ENCODE measurements around the gene GSC. TPM values are rescaled to one million over a fixed set of nuclear protein-coding genes. Genes with fewer than 3 reads are reported as not detected.
A peak's percentile ranks its signal among the peaks of the same experiment; 100 is the strongest.

Gene GSC
- total RNA-seq, 1 experiment from 2014 or later = not detected

GRCh38 chr14:94771158-94771905 is 1.4 kb upstream of the GSC start:
- peaks cover 6% of the 10 kb centered on the region for H3K36me3 Mint-ChIP-seq (ENCODE audit: insufficient read depth, unreplicated experiment)
- no TSS peak for BruUV-seq (replicated peaks)
- CTCF ChIA-PET = no interaction called here
- no peaks in the 10 kb centered on the region for H3K9me3 Mint-ChIP-seq (ENCODE audit: low read depth, unreplicated experiment)
- peaks cover 97% of the 10 kb centered on the region for H3K27me3 Mint-ChIP-seq (ENCODE audit: unreplicated experiment)
- peak overlapping the region; percentile 74 for H3K4me3 Mint-ChIP-seq (ENCODE audit: low read depth, unreplicated experiment)
- H3K27ac Mint-ChIP-seq (ENCODE audit: unreplicated experiment) = no peak overlapping the region
- DNase-seq = no peak
- H3K4me1 Mint-ChIP-seq (ENCODE audit: low read depth, unreplicated experiment) = peaks cover 14% of the 10 kb centered on the region
- intact Hi-C loops (cut with micrococcal nuclease; ENCODE audit: unreplicated experiment) = no loop called here
- TF ChIP-seq CTCF (IDR thresholded peaks at IDR 0.05; ENCODE audit: unreplicated experiment) = no peak

- intact Hi-C loops (cut with micrococcal nuclease; ENCODE audit: unreplicated experiment) = no loop called here
- Mint-ChIP-seq H3K27me3 (ENCODE audit: unreplicated experiment) (peaks cover 94% of the 10 kb centered on the region), H3K4me3 (ENCODE audit: low read depth, unreplicated experiment) (peak overlapping the region; percentile 74), H3K27ac (ENCODE audit: unreplicated experiment) (no peak overlapping the region), H3K4me1 (ENCODE audit: low read depth, unreplicated experiment) (peaks cover 12% of the 10 kb centered on the region), H3K9me3 (ENCODE audit: low read depth, unreplicated experiment) (no peaks in the 10 kb centered on the region), H3K36me3 (ENCODE audit: insufficient read depth, unreplicated experiment) (peaks cover 6% of the 10 kb centered on the region)
- BruUV-seq (replicated peaks) = no TSS peak
- CTCF ChIA-PET = no interaction called here
- TF ChIP-seq CTCF (IDR thresholded peaks at IDR 0.05; ENCODE audit: unreplicated experiment) = no peak
- DNase-seq = no peak
Measured at GRCh38 chr14:94770815-94771157, 873 bp upstream of the GSC start.

- no TSS peak for BruUV-seq (replicated peaks)
- CTCF ChIA-PET = interaction anchor here (0.5 to 0.7 kb wide), 3 partner anchors 141 to 758 kb away, joined by 3 to 4 read pairs (median 3); no protein-coding TSS in a partner anchor
- no peak for DNase-seq
- peaks cover 94% of the 10 kb centered on the region for H3K27me3 Mint-ChIP-seq (ENCODE audit: unreplicated experiment)
- H3K9me3 Mint-ChIP-seq (ENCODE audit: low read depth, unreplicated experiment) = no peaks in the 10 kb centered on the region
- H3K4me1 Mint-ChIP-seq (ENCODE audit: low read depth, unreplicated experiment) = peaks cover 7% of the 10 kb centered on the region
- peaks cover 6% of the 10 kb centered on the region for H3K36me3 Mint-ChIP-seq (ENCODE audit: insufficient read depth, unreplicated experiment)
- intact Hi-C loops (cut with micrococcal nuclease; ENCODE audit: unreplicated experiment) = no loop called here
- H3K27ac Mint-ChIP-seq (ENCODE audit: unreplicated experiment) = no peak overlapping the region
- TF ChIP-seq CTCF (IDR thresholded peaks at IDR 0.05; ENCODE audit: unreplicated experiment) = no peak
- H3K4me3 Mint-ChIP-seq (ENCODE audit: low read depth, unreplicated experiment) = peak overlapping the region; percentile 74
Measured at GRCh38 chr14:94770251-94770749, 387 bp upstream of the GSC start.

GRCh38 chr14:94768521-94769390 is 1.2 kb downstream of the GSC start:
- Mint-ChIP-seq H3K36me3 (ENCODE audit: insufficient read depth, unreplicated experiment) (peaks cover 6% of the 10 kb centered on the region), H3K9me3 (ENCODE audit: low read depth, unreplicated experiment) (no peaks in the 10 kb centered on the region), H3K27ac (ENCODE audit: unreplicated experiment) (no peak overlapping the region), H3K27me3 (ENCODE audit: unreplicated experiment) (peaks cover 94% of the 10 kb centered on the region), H3K4me3 (ENCODE audit: low read depth, unreplicated experiment) (peak overlapping the region; percentile 74), H3K4me1 (ENCODE audit: low read depth, unreplicated experiment) (peaks cover 6% of the 10 kb centered on the region)
- no TSS peak for BruUV-seq (replicated peaks)
- peak; percentile 7 for DNase-seq
- CTCF ChIA-PET = interaction anchor here (0.6 kb wide), 1 partner anchor 646 kb away, joined by 6 read pairs; no protein-coding TSS in a partner anchor
- intact Hi-C loops (cut with micrococcal nuclease; ENCODE audit: unreplicated experiment) = no loop called here
- no peak for TF ChIP-seq CTCF (IDR thresholded peaks at IDR 0.05; ENCODE audit: unreplicated experiment)
